ENCODE measurements around the gene JAZF1.

DNA sequence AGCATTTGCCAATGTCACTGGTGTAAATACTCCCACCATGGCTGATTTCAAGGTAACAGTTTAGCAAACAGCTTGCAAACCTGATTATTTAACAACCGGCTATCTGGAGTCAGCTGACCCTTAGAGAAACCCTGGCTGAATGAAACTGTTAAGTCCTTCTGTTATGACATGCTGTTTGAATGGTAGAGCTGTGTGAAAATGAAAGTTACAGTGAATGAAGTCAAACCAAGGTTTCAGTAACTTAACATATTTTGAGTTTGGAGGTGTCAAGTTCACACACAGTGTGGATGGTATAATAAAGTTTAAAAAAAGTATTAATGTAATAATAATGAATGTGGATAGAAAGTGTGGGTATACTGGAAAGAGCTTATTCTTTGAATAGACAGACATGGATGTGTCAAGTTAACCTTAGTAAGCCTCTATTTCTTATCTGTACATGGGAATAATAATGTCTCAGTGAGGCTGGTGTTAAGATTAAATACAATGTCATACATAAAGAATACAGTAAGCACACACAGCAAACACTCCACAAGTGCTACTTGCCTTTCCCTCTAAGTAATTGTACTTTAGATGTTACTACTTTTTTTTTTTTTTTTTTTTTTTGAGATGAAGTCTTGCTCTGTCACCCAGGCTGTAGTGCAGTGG is 290.3 kb downstream of the JAZF1 start:
- TF ChIP-seq, protein P1, sequence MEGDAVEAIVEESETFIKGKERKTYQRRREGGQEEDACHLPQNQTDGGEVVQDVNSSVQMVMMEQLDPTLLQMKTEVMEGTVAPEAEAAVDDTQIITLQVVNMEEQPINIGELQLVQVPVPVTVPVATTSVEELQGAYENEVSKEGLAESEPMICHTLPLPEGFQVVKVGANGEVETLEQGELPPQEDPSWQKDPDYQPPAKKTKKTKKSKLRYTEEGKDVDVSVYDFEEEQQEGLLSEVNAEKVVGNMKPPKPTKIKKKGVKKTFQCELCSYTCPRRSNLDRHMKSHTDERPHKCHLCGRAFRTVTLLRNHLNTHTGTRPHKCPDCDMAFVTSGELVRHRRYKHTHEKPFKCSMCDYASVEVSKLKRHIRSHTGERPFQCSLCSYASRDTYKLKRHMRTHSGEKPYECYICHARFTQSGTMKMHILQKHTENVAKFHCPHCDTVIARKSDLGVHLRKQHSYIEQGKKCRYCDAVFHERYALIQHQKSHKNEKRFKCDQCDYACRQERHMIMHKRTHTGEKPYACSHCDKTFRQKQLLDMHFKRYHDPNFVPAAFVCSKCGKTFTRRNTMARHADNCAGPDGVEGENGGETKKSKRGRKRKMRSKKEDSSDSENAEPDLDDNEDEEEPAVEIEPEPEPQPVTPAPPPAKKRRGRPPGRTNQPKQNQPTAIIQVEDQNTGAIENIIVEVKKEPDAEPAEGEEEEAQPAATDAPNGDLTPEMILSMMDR (IDR thresholded peaks at IDR 0.05) = no peak
- TF ChIP-seq POLR2A (IDR thresholded peaks at IDR 0.05) = no peak
